Hematopoietic multipotent progenitor cell (in vitro differentiated cells): ENCODE measurements around the gene CCDC81. TPM values are rescaled to one million over a fixed set of nuclear protein-coding genes. Genes with fewer than 3 reads are reported as not detected.

Experiments used
- DNase-seq, 3 donors: peaks; one replicate each; pipeline ENCODE4 v3.0.0-alpha.2; 2011 to 2015; ENCODE audit warnings: low read depth in 2 of 3, low spot score in 2 of 3
- total RNA-seq: library from RNA; depleted of rRNA; stranded (reverse); fragments of >200 nt; gene quantifications from one replicate; pipeline ENCODE4 v1.2.3, GENCODE V29; 2012

The CCDC81 gene
- total RNA-seq, 1 donor: under 0.01 TPM

GRCh38 chr11:86461892-86462291 is 87.2 kb downstream of the CCDC81 start:
- DNase-seq: no peak

DNA sequence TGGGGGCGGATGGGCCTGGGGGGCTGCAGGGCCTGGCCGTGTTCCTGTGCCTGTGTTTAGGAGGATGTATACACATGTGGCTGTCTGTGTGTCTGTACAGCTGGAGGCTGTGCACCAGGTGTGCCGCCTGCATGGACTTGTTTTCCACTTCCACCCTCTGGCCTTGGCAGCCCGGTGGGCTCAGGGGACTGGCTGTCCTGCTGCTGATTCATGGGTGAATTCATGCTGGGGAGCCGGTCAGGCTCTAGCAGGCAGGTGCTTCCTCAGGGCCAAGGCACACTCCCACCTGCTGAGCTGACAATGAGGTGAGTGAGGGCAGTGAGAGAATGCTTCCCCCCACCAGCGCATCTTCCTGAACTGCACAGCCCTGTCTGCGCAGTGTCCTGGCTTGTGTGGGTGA is 88.4 kb downstream of the CCDC81 start:
- DNase-seq: no peak

DNA sequence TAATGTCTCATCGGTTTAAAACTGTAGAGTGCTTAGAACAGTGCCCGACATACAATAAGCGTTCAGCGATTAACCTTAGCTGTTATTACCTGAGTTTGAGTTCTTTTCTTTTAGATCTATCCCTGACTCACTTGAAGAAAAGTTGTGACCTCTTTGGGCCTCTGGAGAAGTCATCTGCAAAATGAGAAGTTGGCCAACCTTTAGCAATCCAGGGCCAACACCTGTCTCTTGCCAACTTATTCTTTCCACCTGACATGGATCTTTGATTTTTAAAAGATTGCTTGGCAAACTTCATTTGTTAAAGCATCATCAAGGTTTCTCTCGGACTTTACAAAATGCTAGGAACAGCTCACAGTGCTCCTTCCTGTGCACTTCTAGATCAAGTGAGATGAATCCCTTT is 89.3 kb downstream of the CCDC81 start:
- no peak for DNase-seq

GRCh38 chr11:86464509-86465221 is 90.0 kb downstream of the CCDC81 start:
- DNase-seq: no peak

- no peak for DNase-seq
Observed at GRCh38 chr11:86468169-86468568, 93.5 kb downstream of the CCDC81 start.

DNA sequence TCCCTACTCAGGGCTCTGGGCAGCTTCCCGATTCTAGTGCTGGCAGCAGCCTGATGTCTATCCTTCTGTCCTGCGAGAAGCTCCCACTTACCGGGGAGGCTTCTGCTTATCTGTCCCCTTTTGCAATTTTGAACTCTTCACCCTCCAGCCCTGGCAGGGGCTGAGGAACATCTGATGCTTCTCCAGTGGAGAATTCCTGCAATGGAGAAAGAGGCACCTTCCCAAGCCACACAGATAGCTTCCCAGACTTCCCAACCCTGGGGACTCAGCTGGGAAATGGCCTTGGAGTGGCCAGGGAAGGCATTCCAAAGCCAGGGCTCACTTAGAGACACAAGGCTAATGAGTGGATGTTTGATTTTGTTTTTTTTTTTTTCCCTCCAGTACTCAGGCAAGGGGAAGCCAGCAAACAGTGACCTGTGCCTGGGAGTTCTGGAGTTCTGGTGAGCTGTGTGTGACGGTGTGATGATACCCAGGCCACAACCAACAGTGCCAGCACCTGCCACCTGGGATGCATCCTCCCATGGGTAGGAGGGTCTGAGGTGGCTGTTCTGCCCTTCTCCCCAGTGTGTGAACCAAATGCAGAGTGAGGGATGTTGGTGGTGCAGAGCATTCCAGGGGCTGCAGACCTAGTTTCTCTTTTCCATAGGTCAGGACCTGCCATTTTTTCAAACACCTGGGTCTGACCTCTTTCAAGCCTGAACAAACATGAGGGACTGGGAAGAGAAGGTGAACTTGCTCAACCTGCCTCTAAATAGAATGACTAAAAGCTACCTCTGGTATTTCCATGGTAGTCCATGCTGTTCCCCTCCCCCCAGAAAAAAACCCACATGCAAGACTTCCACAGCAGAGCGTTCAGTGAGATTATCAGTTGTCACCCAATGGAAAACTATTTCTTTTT is 95.1 kb downstream of the CCDC81 start:
- no peak for DNase-seq

Other genes starting within 250 kb of the CCDC81 start
- gene EED, start 130.1 kb upstream of the CCDC81 start, total RNA-seq: 7.5 TPM
- gene HIKESHI, start 72.6 kb upstream of the CCDC81 start, total RNA-seq: 28.8 TPM